Fibroblast of skin of left quadriceps (primary cell): Measurements from ENCODE around the gene TENT5A.
"Not testable (repeated sequence)": the region's sequence is repeated elsewhere in the genome, so short reads cannot be mapped to it uniquely, and the experiment has no call there.

Experiments
- DNase-seq, 2 experiments: peaks; one replicate each; pipeline ENCODE4 v3.0.0-alpha.2; 2013; ENCODE audit warnings: low read depth in 2 of 2

Gene TENT5A

GRCh38 chr6:81750681-81751387 is 1.6 kb downstream of the TENT5A start:
- DNase-seq, result no peak

- no peak for DNase-seq
Measured at GRCh38 chr6:81750200-81750599, 2.3 kb downstream of the TENT5A start.

GRCh38 chr6:81749707-81750106 is 2.8 kb downstream of the TENT5A start:
- no peak for DNase-seq

- DNase-seq, result no peak
Measured at GRCh38 chr6:81748994-81749393, 3.5 kb downstream of the TENT5A start.

- DNase-seq, result no peak
Measured at GRCh38 chr6:81747327-81747726, 5.2 kb downstream of the TENT5A start.

GRCh38 chr6:81744131-81744530 is 8.3 kb downstream of the TENT5A start:
- no peak for DNase-seq

- no peak for DNase-seq
Measured at GRCh38 chr6:81743649-81744048, 8.8 kb downstream of the TENT5A start.

GRCh38 chr6:81741689-81742088 is 10.8 kb downstream of the TENT5A start:
- no peak for DNase-seq

GRCh38 chr6:81740591-81740990 is 11.9 kb downstream of the TENT5A start:
- not testable (repeated sequence) for DNase-seq

- DNase-seq, result no peak
Measured at GRCh38 chr6:81739230-81740195, 13.0 kb downstream of the TENT5A start.

GRCh38 chr6:81736428-81736827 is 16.1 kb downstream of the TENT5A start:
- DNase-seq, result no peak

GRCh38 chr6:81735756-81736380 is 16.6 kb downstream of the TENT5A start:
- no peak for DNase-seq

GRCh38 chr6:81734500-81735150 is 17.9 kb downstream of the TENT5A start:
- DNase-seq, result no peak

GRCh38 chr6:81734081-81734480 is 18.4 kb downstream of the TENT5A start:
- DNase-seq, result no peak

GRCh38 chr6:81731814-81732213 is 20.7 kb downstream of the TENT5A start:
- no peak for DNase-seq

GRCh38 chr6:81727876-81728517 is 24.5 kb downstream of the TENT5A start:
- DNase-seq, result no peak

GRCh38 chr6:81725127-81725526 is 27.4 kb downstream of the TENT5A start:
- DNase-seq, result no peak

- no peak for DNase-seq
Measured at GRCh38 chr6:81722506-81723223, 29.8 kb downstream of the TENT5A start.

- DNase-seq, result no peak
Measured at GRCh38 chr6:81720427-81720826, 32.1 kb downstream of the TENT5A start.

- peak in 1 of 2 experiments; percentile 3 for DNase-seq
Measured at GRCh38 chr6:81718126-81718525, 34.4 kb downstream of the TENT5A start.

GRCh38 chr6:81714684-81715083 is 37.8 kb downstream of the TENT5A start:
- no peak for DNase-seq
